Measurements from ENCODE around the gene ADAP1. TPM values are rescaled to one million over a fixed set of nuclear protein-coding genes. Genes with fewer than 3 reads are reported as not detected.

ADAP1 gene
- total and polyA plus RNA-seq, 9 donors, result 0.52 to 16.4 (median 3.5) TPM

DNA sequence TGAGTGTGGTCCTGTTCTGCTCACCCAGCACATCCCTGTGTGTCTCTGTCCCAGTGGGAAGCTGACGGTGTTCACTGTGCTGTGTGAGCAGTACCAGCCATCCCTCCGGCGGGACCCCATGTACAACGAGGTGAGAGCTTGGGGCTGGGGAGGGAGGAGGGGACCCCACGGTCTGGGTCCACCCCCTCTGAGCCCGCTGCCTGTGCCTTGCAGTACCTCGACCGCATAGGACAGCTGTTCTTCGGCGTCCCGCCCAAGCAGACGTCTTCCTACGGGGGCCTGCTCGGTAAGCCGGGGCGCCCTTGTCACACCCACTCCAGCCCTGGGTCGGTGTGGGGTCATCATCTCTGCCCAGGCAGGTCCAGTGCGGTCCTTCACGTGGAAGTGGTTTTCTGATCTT, 60.8 kb downstream of the ADAP1 start:
- TF ChIP-seq, protein P1, sequence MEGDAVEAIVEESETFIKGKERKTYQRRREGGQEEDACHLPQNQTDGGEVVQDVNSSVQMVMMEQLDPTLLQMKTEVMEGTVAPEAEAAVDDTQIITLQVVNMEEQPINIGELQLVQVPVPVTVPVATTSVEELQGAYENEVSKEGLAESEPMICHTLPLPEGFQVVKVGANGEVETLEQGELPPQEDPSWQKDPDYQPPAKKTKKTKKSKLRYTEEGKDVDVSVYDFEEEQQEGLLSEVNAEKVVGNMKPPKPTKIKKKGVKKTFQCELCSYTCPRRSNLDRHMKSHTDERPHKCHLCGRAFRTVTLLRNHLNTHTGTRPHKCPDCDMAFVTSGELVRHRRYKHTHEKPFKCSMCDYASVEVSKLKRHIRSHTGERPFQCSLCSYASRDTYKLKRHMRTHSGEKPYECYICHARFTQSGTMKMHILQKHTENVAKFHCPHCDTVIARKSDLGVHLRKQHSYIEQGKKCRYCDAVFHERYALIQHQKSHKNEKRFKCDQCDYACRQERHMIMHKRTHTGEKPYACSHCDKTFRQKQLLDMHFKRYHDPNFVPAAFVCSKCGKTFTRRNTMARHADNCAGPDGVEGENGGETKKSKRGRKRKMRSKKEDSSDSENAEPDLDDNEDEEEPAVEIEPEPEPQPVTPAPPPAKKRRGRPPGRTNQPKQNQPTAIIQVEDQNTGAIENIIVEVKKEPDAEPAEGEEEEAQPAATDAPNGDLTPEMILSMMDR (IDR thresholded peaks at IDR 0.05), result no peak
- no peak for TF ChIP-seq EP300 (IDR thresholded peaks at IDR 0.05)
- TF ChIP-seq POLR2A (IDR thresholded peaks at IDR 0.05), result no peak
- no peaks in the 10 kb centered on the region for H3K4me1 ChIP-seq (ENCODE audit: insufficient read depth)
- no peaks in the 10 kb centered on the region for H3K27me3 ChIP-seq
- WGBS, 3 donors, result 86 to 92% (median 89%) methylated on average over 19 of the region's 19 CpGs
- DNase-seq, result no peak
- H3K9me3 ChIP-seq, result no peaks in the 10 kb centered on the region
- H3K27ac ChIP-seq, result no peak overlapping the region
- H3K36me3 ChIP-seq, result no peaks in the 10 kb centered on the region
- no peak overlapping the region for H3K4me3 ChIP-seq
- intact Hi-C loops (cut with DNase I), result no loop called here

DNA sequence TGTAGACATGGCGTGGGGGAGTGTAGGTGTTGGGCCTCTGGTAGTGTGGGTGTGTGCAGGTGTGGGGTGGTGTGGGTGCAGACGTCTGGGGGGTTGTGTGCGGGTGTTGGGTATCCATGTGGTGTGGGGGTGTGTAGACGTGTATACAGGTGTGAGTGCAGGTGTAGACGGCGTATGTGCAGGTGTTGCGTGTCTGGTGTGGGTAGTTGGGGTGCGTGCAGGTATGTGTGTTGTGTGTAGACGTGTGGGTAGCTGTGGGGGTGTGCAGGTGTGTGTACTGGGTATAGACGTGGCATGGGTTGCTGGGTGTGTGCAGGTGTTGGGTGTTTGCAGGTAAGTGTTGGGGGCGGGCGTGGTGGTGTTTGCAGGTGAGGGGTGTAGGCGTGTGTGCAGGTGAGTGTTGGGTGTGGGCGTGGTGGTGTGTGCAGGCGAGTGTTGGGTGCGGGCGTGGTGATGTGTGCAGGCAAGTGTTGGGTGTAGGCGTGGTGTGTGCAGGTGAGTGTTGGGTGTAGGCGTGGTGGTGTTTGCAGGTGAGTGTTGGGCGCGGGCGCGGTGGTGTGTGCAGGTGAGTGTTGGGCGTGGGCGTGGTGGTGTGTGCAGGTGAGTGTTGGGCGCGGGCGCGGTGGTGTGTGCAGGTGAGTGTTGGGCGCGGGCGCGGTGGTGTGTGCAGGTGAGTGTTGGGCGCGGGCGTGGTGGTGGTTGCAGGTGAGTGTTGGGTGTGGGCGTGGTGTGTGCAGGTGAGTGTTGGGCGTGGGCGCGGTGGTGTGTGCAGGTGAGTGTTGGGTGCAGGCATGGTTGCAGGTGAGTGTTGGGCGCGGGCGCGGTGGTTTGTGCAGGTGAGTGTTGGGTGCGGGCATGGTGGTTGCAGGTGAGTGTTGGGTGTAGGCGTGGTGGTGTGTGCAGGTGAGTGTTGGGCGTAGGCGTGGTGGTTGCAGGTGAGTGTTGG, 61.6 kb downstream of the ADAP1 start:
- no peaks in the 10 kb centered on the region for H3K4me1 ChIP-seq (ENCODE audit: insufficient read depth)
- intact Hi-C loops (cut with DNase I), result no loop called here
- H3K4me3 ChIP-seq, result no peak overlapping the region
- H3K27ac ChIP-seq, result no peak overlapping the region
- H3K36me3 ChIP-seq, result no peaks in the 10 kb centered on the region
- no peak for DNase-seq
- WGBS, 3 donors, result 91 to 97% (median 94%) methylated on average over 48 of the region's 48 CpGs
- no peaks in the 10 kb centered on the region for H3K27me3 ChIP-seq
- no peaks in the 10 kb centered on the region for H3K9me3 ChIP-seq
- TF ChIP-seq, protein P1 (IDR thresholded peaks at IDR 0.05), result no peak
- TF ChIP-seq POLR2A (IDR thresholded peaks at IDR 0.05) (no peak), EP300 (IDR thresholded peaks at IDR 0.05) (no peak)

DNA sequence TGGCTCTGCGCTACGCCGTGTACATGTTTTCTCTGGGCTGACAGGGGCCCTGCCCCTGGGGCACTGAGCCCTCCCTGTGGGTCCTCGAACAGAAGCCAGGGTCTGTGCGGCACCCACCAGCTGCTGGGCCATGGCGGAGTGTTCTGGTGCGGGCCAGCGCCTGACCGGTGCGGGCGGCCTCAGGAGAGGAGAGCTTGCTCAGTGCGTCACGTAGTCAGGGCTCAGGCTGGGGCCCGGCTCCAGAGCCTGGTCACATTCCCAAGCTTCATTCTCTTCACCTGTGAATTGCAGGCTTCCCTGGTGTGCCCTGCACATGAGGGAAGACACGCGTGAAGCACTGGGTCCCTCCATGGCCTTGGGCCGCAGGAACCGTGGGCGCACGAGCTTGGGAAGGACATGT, 62.7 kb downstream of the ADAP1 start:
- Histone ChIP-seq H3K4me1 (ENCODE audit: insufficient read depth) (no peaks in the 10 kb centered on the region), H3K27me3 (no peaks in the 10 kb centered on the region), H3K4me3 (no peak overlapping the region), H3K36me3 (no peaks in the 10 kb centered on the region), H3K9me3 (no peaks in the 10 kb centered on the region), H3K27ac (no peak overlapping the region)
- intact Hi-C loops (cut with DNase I), result no loop called here
- 92 to 95% (median 93%) methylated on average over 20 of the region's 20 CpGs for WGBS, 3 donors
- TF ChIP-seq, protein P1 (IDR thresholded peaks at IDR 0.05), result no peak
- TF ChIP-seq POLR2A (IDR thresholded peaks at IDR 0.05), result no peak
- TF ChIP-seq EP300 (IDR thresholded peaks at IDR 0.05), result no peak
- DNase-seq, result no peak

DNA sequence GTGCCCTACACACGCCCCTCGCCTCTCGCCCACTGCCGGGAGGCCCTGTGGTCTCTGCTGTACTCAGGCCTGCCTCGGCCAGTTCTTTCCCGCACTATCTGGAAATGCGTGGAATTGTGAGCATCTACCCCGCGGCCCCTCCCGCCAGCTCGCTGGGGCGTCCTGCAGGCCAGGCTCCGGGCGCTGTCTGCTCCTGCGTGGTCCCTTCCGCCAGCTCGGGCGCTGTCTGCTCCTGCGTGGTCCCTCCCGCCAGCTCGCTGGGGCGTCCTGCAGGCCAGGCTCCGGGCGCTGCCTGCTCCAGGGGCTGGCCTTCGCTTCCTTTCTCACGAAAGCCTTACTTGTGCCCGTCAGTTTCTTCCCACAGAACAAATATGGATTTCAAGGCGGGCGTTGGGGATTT, 63.2 kb downstream of the ADAP1 start:
- intact Hi-C loops (cut with DNase I), result no loop called here
- no peak overlapping the region for H3K4me3 ChIP-seq
- DNase-seq, result no peak
- WGBS, 3 donors, result 92 to 93% (median 92%) methylated on average over 29 of the region's 29 CpGs
- no peaks in the 10 kb centered on the region for H3K4me1 ChIP-seq (ENCODE audit: insufficient read depth)
- no peaks in the 10 kb centered on the region for H3K27me3 ChIP-seq
- TF ChIP-seq EP300 (IDR thresholded peaks at IDR 0.05) (no peak), POLR2A (IDR thresholded peaks at IDR 0.05) (no peak)
- TF ChIP-seq, protein P1 (IDR thresholded peaks at IDR 0.05), result no peak
- no peaks in the 10 kb centered on the region for H3K9me3 ChIP-seq
- no peak overlapping the region for H3K27ac ChIP-seq
- no peaks in the 10 kb centered on the region for H3K36me3 ChIP-seq
